ENCODE results near the gene HPCAL1. TPM values are rescaled to one million over a fixed set of nuclear protein-coding genes. Genes with fewer than 3 reads are reported as not detected.

Gene HPCAL1
- total and polyA plus RNA-seq, 10 of the 15 experiments (the other 5 are each of a cell fraction or from before 2014, with no cell fraction given): 0.40 to 12.8 (median 7.9) TPM

- H4K20me1 ChIP-seq (ENCODE audit: control insufficient read depth, insufficient read depth): no peaks in the 10 kb centered on the region
- POLR2A ChIA-PET: no interaction called here
Observed at GRCh38 chr2:10359731-10360329, 57.1 kb downstream of the HPCAL1 start.

DNA sequence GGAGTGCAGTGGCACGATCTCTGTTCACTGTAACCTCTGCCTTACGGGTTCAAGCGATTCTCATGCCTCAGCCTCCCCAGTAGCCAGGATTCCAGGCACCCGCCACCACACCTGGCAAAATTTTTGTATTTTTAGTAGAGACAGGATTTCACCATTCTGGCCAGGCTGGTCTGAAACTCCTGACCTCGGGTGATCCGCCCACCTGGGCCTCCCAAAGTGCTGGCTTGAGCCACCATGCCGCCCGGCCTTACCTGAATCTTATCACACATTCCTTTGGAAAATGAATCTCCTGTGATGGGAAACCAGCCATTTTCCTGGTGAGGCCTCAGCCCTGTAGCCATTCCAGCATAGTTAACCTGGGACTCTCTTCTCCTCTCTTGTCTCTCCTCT lies 57.8 kb downstream of the HPCAL1 start:
- H3K4me1 ChIP-seq (ENCODE audit: control insufficient read depth, insufficient read depth, low read length): no peaks in the 10 kb centered on the region
- no peaks in the 10 kb centered on the region for H4K20me1 ChIP-seq (ENCODE audit: control insufficient read depth, insufficient read depth)
- BruUV-seq (replicated peaks): no TSS peak
- H3K4me2 ChIP-seq (ENCODE audit: control insufficient read depth, insufficient read depth): no peak overlapping the region
- H3K9me3 ChIP-seq (replicated peaks; ENCODE audit: control insufficient read depth, insufficient read depth, low read length): no peaks in the 10 kb centered on the region
- H3K9ac ChIP-seq (ENCODE audit: control insufficient read depth, insufficient read depth, low read length): no peak overlapping the region
- in situ Hi-C loops (cut with MboI): no loop called here
- POLR2A ChIA-PET: no interaction called here
- RAD21 ChIA-PET (ENCODE audit: unreplicated experiment): no interaction called here
- H3K4me3 ChIP-seq: no peak overlapping the region
- SMC1A ChIA-PET (ENCODE audit: uncharacterized antibody, unreplicated experiment): no interaction called here
- DNase-seq (ENCODE audit: low read depth, low spot score) (no peak), FAIRE-seq (no peak), ATAC-seq (no peak)
- H3K36me3 ChIP-seq (ENCODE audit: control insufficient read depth in 2 of 2, insufficient read depth in 2 of 2, low read length in 1 of 2): no peaks in the 10 kb centered on the region; a peak in 1 of 4 replicates
- WGBS (ENCODE audit: insufficient coverage, insufficient replicate concordance, low lambda C conversion rate, missing lambda C conversion rate): 84% methylated on average over 8 of the region's 8 CpGs
- H2AFZ ChIP-seq (ENCODE audit: control insufficient read depth, low read depth, low read length): no peak overlapping the region
- CTCF ChIA-PET: no interaction called here
- H3K79me2 ChIP-seq (ENCODE audit: control insufficient read depth, insufficient read depth, low read length): no peaks in the 10 kb centered on the region
- intact Hi-C loops (cut with micrococcal nuclease; ENCODE audit: unreplicated experiment): no loop called here
- no peak overlapping the region for H3K27ac ChIP-seq (ENCODE audit: control insufficient read depth, insufficient read depth)
- H3K27me3 ChIP-seq (replicated peaks in 1 of 2; ENCODE audit: control insufficient read depth in 2 of 2, insufficient read depth in 2 of 2, low read length in 1 of 2): no peaks in the 10 kb centered on the region
- TF ChIP-seq SIX5 (IDR thresholded peaks at IDR 0.05; ENCODE audit: low read depth, low read length, severe bottlenecking): no peak
- TF ChIP-seq ZBTB4 (CRISPR knock-in tag; IDR thresholded peaks at IDR 0.05): no peak
- no peak for TF ChIP-seq FOXM1 (IDR thresholded peaks at IDR 0.05; ENCODE audit: low read depth, low read length)
- TF ChIP-seq, protein P1, sequence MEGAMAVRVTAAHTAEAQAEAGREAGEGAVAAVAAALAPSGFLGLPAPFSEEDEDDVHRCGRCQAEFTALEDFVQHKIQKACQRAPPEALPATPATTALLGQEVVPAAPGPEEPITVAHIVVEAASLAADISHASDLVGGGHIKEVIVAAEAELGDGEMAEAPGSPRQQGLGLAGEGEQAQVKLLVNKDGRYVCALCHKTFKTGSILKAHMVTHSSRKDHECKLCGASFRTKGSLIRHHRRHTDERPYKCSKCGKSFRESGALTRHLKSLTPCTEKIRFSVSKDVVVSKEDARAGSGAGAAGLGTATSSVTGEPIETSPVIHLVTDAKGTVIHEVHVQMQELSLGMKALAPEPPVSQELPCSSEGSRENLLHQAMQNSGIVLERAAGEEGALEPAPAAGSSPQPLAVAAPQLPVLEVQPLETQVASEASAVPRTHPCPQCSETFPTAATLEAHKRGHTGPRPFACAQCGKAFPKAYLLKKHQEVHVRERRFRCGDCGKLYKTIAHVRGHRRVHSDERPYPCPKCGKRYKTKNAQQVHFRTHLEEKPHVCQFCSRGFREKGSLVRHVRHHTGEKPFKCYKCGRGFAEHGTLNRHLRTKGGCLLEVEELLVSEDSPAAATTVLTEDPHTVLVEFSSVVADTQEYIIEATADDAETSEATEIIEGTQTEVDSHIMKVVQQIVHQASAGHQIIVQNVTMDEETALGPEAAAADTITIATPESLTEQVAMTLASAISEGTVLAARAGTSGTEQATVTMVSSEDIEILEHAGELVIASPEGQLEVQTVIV (IDR thresholded peaks at IDR 0.05; ENCODE audit: borderline replicate concordance, partially characterized antibody): no peak
- no peak for TF ChIP-seq MYB (IDR thresholded peaks at IDR 0.05; ENCODE audit: borderline replicate concordance, low read depth, low read length)

More at GRCh38 chr2:10359731-10360329, 57.1 kb downstream of the HPCAL1 start:
- Histone ChIP-seq H3K79me2 (ENCODE audit: control insufficient read depth, insufficient read depth, low read length) (no peaks in the 10 kb centered on the region), H3K4me3 (no peak overlapping the region), H3K9ac (ENCODE audit: control insufficient read depth, insufficient read depth, low read length) (no peak overlapping the region), H3K4me1 (ENCODE audit: control insufficient read depth, insufficient read depth, low read length) (no peaks in the 10 kb centered on the region), H3K4me2 (ENCODE audit: control insufficient read depth, insufficient read depth) (no peak overlapping the region), H2AFZ (ENCODE audit: control insufficient read depth, low read depth, low read length) (no peak overlapping the region), H3K36me3 (ENCODE audit: control insufficient read depth in 2 of 2, insufficient read depth in 2 of 2, low read length in 1 of 2) (no peaks in the 10 kb centered on the region; a peak in 1 of 4 replicates), H3K27me3 (replicated peaks in 1 of 2; ENCODE audit: control insufficient read depth in 2 of 2, insufficient read depth in 2 of 2, low read length in 1 of 2) (no peaks in the 10 kb centered on the region), H3K27ac (ENCODE audit: control insufficient read depth, insufficient read depth) (no peak overlapping the region), H3K9me3 (replicated peaks; ENCODE audit: control insufficient read depth, insufficient read depth, low read length) (no peaks in the 10 kb centered on the region)
- ATAC-seq (no peak), FAIRE-seq (no peak), DNase-seq (ENCODE audit: low read depth, low spot score) (no peak)
- SMC1A ChIA-PET (ENCODE audit: uncharacterized antibody, unreplicated experiment): no interaction called here
- in situ Hi-C loops (cut with MboI) (no loop called here), intact Hi-C loops (cut with micrococcal nuclease; ENCODE audit: unreplicated experiment) (no loop called here)
- CTCF ChIA-PET: no interaction called here
- RAD21 ChIA-PET (ENCODE audit: unreplicated experiment): no interaction called here
- WGBS (ENCODE audit: insufficient coverage, insufficient replicate concordance, low lambda C conversion rate, missing lambda C conversion rate): 77% methylated on average over 21 of the region's 21 CpGs
- no TSS peak for BruUV-seq (replicated peaks)
- TF ChIP-seq CREM (IDR thresholded peaks at IDR 0.05; ENCODE audit: low read depth): no peak
- no peak for TF ChIP-seq ZNF207 (IDR thresholded peaks at IDR 0.05; ENCODE audit: borderline replicate concordance)
- TF ChIP-seq TCF7 (IDR thresholded peaks at IDR 0.05; ENCODE audit: borderline replicate concordance): no peak
- no peak for TF ChIP-seq FOS (IDR thresholded peaks at IDR 0.05; ENCODE audit: borderline replicate concordance, extremely low read depth, insufficient read length)
